HEK293 (cell line): ENCODE data around the gene AFAP1L2.

Experiments
- CTCF ChIA-PET: fragments of 350-600 bp; formaldehyde crosslinking; extraction: SDS; loops from one replicate; lab custom pipeline; 2021; ENCODE audit warnings: antibody characterized with exemption; lab: Yijun Ruan, JAX
- POLR2A ChIA-PET: fragments of 300-600 bp; formaldehyde crosslinking; extraction: SDS; loops from one replicate; lab custom pipeline; 2020; ENCODE audit warnings: antibody characterized with exemption, inconsistent platforms; lab: Yijun Ruan, JAX
- H3K27ac ChIP-seq: fragments of 200-500 bp; sonication (Bioruptor generic); 2 replicates; pipeline ENCODE4 v1.5.1; 2014; ENCODE audit warnings: low read depth, low read length, control low read depth, inconsistent platforms; ENCODE audit errors: extremely low read depth
- H3K36me3 ChIP-seq, 2 experiments: fragments of 200-500 bp in 1 of 2; sonication (Bioruptor generic) in 1 of 2; 1 replicate in 1 of 2; 2 replicates in 1 of 2; pipeline ENCODE4 v1.5.1; 2014 to 2017; ENCODE audit warnings: inconsistent platforms in 2 of 2, low read length in 2 of 2; ENCODE audit not compliant: control insufficient read depth in 2 of 2, insufficient read depth in 1 of 2
- H3K4me1 ChIP-seq: fragments of 200-500 bp; sonication (Bioruptor generic); 2 replicates; pipeline ENCODE4 v1.5.1; 2014; ENCODE audit warnings: mild to moderate bottlenecking, low read length, inconsistent platforms; ENCODE audit not compliant: control insufficient read depth, insufficient read depth
- H3K4me3 ChIP-seq: 2 replicates; pipeline ENCODE4 v1.5.1; 2011; ENCODE audit warnings: low read depth, mild to moderate bottlenecking, control low read depth, low read length, moderate library complexity
- H3K9me3 ChIP-seq: fragments of 200-500 bp; sonication (Bioruptor generic); 2 replicates; pipeline ENCODE4 v1.5.1; 2014; ENCODE audit warnings: low read depth, low read length, inconsistent platforms; ENCODE audit not compliant: control insufficient read depth, insufficient read depth
- ELK4 ChIP-seq: IDR thresholded peaks from 2 replicates; pipeline ENCODE4 v1.6.1; 2011; ENCODE audit warnings: mild to moderate bottlenecking, low read depth, low read length, borderline replicate concordance
- HOXD13 ChIP-seq: sonication (generic); formaldehyde crosslinking; IDR thresholded peaks from 2 replicates; pipeline ENCODE4 v1.8.0; 2022; ENCODE audit warnings: missing genetic modification reagents, borderline replicate concordance
- MYNN ChIP-seq: fragments of 450-650 bp; formaldehyde crosslinking; IDR thresholded peaks from 2 replicates; pipeline ENCODE4 v1.5.1; 2016; ENCODE audit warnings: missing biosample characterization, missing genetic modification characterization, borderline replicate concordance
- ZBTB8A ChIP-seq: fragments of 450-650 bp; formaldehyde crosslinking; IDR thresholded peaks from 2 replicates; pipeline ENCODE4 v1.5.1; 2016; ENCODE audit warnings: missing biosample characterization, missing genetic modification characterization
- ZNF223 ChIP-seq: fragments of 450-650 bp; formaldehyde crosslinking; IDR thresholded peaks from 2 replicates; pipeline ENCODE4 v1.5.1; 2016; ENCODE audit warnings: missing biosample characterization, missing genetic modification characterization
- ZNF23 ChIP-seq: fragments of 450-650 bp; formaldehyde crosslinking; IDR thresholded peaks from 2 replicates; pipeline ENCODE4 v1.5.1; 2016; ENCODE audit warnings: missing biosample characterization, missing genetic modification characterization, borderline replicate concordance
- ZNF266 ChIP-seq: fragments of 450-650 bp; formaldehyde crosslinking; IDR thresholded peaks from 2 replicates; pipeline ENCODE4 v1.5.1; 2016; ENCODE audit warnings: missing biosample characterization, missing genetic modification characterization, low read depth
- ZNF292 ChIP-seq: fragments of 450-650 bp; formaldehyde crosslinking; IDR thresholded peaks from 2 replicates; pipeline ENCODE4 v1.5.1; 2016; ENCODE audit warnings: low read depth, missing biosample characterization, missing genetic modification characterization, borderline replicate concordance
- ZNF324 ChIP-seq: fragments of 450-650 bp; formaldehyde crosslinking; IDR thresholded peaks from 2 replicates; pipeline ENCODE4 v1.5.1; 2016; ENCODE audit warnings: missing biosample characterization, missing genetic modification characterization
- ZNF335 ChIP-seq: fragments of 450-650 bp; formaldehyde crosslinking; conservative IDR thresholded peaks from 2 replicates; pipeline ENCODE4 v1.5.1; 2016; ENCODE audit warnings: missing biosample characterization, missing genetic modification characterization
- ZNF354C ChIP-seq: fragments of 450-650 bp; formaldehyde crosslinking; IDR thresholded peaks from 2 replicates; pipeline ENCODE4 v1.5.1; 2016; ENCODE audit warnings: missing biosample characterization, missing genetic modification characterization, low read depth, borderline replicate concordance
- ZNF391 ChIP-seq: fragments of 450-650 bp; formaldehyde crosslinking; IDR thresholded peaks from 2 replicates; pipeline ENCODE4 v1.5.1; 2016; ENCODE audit warnings: low read depth, missing biosample characterization, missing genetic modification characterization, borderline replicate concordance
- ZNF560 ChIP-seq: fragments of 450-650 bp; formaldehyde crosslinking; IDR thresholded peaks from 2 replicates; pipeline ENCODE4 v1.5.1; 2017; ENCODE audit warnings: missing biosample characterization, missing genetic modification characterization, borderline replicate concordance
- ZNF571 ChIP-seq: fragments of 450-650 bp; formaldehyde crosslinking; IDR thresholded peaks from 2 replicates; pipeline ENCODE4 v1.5.0; 2017; ENCODE audit warnings: missing biosample characterization, missing genetic modification characterization
- ZNF621 ChIP-seq: fragments of 450-650 bp; formaldehyde crosslinking; IDR thresholded peaks from 2 replicates; pipeline ENCODE4 v1.5.1; 2017; ENCODE audit warnings: missing biosample characterization, missing genetic modification characterization
- TF ChIP-seq, protein P1 (sequence below): fragments of 450-650 bp; formaldehyde crosslinking; conservative IDR thresholded peaks from 2 replicates; pipeline ENCODE4 v1.5.1; 2016; ENCODE audit warnings: low read depth, missing biosample characterization, missing genetic modification characterization
- TF ChIP-seq, protein P2 (sequence below): fragments of 450-650 bp; formaldehyde crosslinking; IDR thresholded peaks from 2 replicates; pipeline ENCODE4 v1.5.1; 2016; ENCODE audit warnings: missing biosample characterization, missing genetic modification characterization
- TF ChIP-seq, protein P3 (sequence below): fragments of 450-650 bp; formaldehyde crosslinking; IDR thresholded peaks from 2 replicates; pipeline ENCODE4 v1.5.1; 2016; ENCODE audit warnings: missing biosample characterization, missing genetic modification characterization
- TF ChIP-seq, protein P4 (sequence below): fragments of 450-650 bp; formaldehyde crosslinking; IDR thresholded peaks from 2 replicates; pipeline ENCODE4 v1.5.1; 2016; ENCODE audit warnings: missing biosample characterization, missing genetic modification characterization

The AFAP1L2 gene

GRCh38 chr10:114404171-114405010 is at the start of gene AFAP1L2 (continued):
- TF ChIP-seq, protein P1, sequence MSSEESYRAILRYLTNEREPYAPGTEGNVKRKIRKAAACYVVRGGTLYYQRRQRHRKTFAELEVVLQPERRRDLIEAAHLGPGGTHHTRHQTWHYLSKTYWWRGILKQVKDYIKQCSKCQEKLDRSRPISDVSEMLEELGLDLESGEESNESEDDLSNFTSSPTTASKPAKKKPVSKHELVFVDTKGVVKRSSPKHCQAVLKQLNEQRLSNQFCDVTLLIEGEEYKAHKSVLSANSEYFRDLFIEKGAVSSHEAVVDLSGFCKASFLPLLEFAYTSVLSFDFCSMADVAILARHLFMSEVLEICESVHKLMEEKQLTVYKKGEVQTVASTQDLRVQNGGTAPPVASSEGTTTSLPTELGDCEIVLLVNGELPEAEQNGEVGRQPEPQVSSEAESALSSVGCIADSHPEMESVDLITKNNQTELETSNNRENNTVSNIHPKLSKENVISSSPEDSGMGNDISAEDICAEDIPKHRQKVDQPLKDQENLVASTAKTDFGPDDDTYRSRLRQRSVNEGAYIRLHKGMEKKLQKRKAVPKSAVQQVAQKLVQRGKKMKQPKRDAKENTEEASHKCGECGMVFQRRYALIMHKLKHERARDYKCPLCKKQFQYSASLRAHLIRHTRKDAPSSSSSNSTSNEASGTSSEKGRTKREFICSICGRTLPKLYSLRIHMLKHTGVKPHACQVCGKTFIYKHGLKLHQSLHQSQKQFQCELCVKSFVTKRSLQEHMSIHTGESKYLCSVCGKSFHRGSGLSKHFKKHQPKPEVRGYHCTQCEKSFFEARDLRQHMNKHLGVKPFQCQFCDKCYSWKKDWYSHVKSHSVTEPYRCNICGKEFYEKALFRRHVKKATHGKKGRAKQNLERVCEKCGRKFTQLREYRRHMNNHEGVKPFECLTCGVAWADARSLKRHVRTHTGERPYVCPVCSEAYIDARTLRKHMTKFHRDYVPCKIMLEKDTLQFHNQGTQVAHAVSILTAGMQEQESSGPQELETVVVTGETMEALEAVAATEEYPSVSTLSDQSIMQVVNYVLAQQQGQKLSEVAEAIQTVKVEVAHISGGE (tag by site-specific recombination), result no peak
- TF ChIP-seq ZNF266 (no peak), ZNF23 (tag by site-specific recombination) (no peak)

- no peaks in the 10 kb centered on the region for H3K9me3 ChIP-seq
- H3K36me3 ChIP-seq, result no peaks in the 10 kb centered on the region; a peak in 1 of 3 replicates
- no peaks in the 10 kb centered on the region for H3K4me1 ChIP-seq
- ChIA-PET POLR2A (no interaction called here), CTCF (interaction anchor here (0.5 to 2.4 kb wide), 4 partner anchors 12 to 377 kb away, joined by 3 to 8 read pairs (median 4); no protein-coding TSS in a partner anchor)
- TF ChIP-seq ZBTB8A (tag by site-specific recombination) (no peak), ZNF223 (tag by site-specific recombination) (no peak), ZNF621 (no peak), ZNF391 (no peak), ZNF324 (no peak), ZNF354C (tag by site-specific recombination) (no peak), ZNF292 (tag by site-specific recombination) (no peak), ELK4 (no peak), MYNN (no peak), HOXD13 (no peak), ZNF335 (tag by site-specific recombination) (no peak), ZNF571 (tag by site-specific recombination) (no peak), ZNF560 (tag by site-specific recombination) (no peak)
- TF ChIP-seq, protein P2, sequence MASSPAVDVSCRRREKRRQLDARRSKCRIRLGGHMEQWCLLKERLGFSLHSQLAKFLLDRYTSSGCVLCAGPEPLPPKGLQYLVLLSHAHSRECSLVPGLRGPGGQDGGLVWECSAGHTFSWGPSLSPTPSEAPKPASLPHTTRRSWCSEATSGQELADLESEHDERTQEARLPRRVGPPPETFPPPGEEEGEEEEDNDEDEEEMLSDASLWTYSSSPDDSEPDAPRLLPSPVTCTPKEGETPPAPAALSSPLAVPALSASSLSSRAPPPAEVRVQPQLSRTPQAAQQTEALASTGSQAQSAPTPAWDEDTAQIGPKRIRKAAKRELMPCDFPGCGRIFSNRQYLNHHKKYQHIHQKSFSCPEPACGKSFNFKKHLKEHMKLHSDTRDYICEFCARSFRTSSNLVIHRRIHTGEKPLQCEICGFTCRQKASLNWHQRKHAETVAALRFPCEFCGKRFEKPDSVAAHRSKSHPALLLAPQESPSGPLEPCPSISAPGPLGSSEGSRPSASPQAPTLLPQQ (tag by site-specific recombination), result no peak
- TF ChIP-seq, protein P3, sequence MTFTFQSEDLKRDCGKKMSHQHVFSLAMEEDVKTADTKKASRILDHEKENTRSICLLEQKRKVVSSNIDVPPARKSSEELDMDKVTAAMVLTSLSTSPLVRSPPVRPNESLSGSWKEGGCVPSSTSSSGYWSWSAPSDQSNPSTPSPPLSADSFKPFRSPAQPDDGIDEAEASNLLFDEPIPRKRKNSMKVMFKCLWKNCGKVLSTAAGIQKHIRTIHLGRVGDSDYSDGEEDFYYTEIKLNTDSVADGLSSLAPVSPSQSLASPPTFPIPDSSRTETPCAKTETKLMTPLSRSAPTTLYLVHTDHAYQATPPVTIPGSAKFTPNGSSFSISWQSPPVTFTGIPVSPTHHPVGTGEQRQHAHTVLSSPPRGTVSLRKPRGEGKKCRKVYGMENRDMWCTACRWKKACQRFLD (tag by site-specific recombination), result no peak
- TF ChIP-seq, protein P4, sequence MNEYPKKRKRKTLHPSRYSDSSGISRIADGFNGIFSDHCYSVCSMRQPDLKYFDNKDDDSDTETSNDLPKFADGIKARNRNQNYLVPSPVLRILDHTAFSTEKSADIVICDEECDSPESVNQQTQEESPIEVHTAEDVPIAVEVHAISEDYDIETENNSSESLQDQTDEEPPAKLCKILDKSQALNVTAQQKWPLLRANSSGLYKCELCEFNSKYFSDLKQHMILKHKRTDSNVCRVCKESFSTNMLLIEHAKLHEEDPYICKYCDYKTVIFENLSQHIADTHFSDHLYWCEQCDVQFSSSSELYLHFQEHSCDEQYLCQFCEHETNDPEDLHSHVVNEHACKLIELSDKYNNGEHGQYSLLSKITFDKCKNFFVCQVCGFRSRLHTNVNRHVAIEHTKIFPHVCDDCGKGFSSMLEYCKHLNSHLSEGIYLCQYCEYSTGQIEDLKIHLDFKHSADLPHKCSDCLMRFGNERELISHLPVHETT, result no peak
- H3K27ac ChIP-seq, result no peak overlapping the region
- H3K4me3 ChIP-seq, result no peak overlapping the region
Observed at GRCh38 chr10:114453576-114453975, 49.3 kb upstream of the AFAP1L2 start.
